Lung microvascular endothelial cell (primary cell): Measurements from ENCODE around the gene CTSZ. TPM values are rescaled to one million over a fixed set of nuclear protein-coding genes. Genes with fewer than 3 reads are reported as not detected.
"Not testable (repeated sequence)": the region's sequence is repeated elsewhere in the genome, so short reads cannot be mapped to it uniquely, and the experiment has no call there.

Experiments used
- DNase-seq, 2 donors: peaks; one replicate each; pipeline versions ENCODE4 v3.0.0 to v3.0.0-alpha.2; 2010; ENCODE audit warnings: low read depth in 2 of 2
- total RNA-seq: library from RNA; depleted of rRNA; stranded (reverse); fragments of >200 nt; gene quantifications from 2 replicates; pipeline ENCODE4 v1.2.1, GENCODE V29; 2014

Gene CTSZ
- total RNA-seq, 1 donor from 2014 or later, result 287 TPM

DNA sequence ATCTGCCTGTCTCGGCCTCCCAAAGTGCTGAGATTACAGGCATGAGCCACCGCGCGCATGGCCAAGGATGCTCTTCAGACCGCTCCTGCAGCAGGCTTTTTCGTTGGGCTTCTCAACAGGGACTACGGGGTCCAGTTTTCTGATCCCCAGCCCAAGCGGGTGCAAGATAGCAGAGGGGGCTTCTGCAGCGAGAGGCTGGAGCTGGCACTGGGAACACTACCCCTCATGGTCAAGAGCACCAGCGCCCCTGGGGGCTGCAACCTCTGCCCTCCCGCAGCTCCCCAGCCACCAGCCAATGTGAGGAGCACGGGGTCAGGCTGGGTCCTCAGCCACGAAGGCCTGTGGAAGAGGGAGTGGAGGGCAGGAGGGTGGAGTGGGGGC, 6.0 kb downstream of the CTSZ start:
- DNase-seq, result no peak

DNA sequence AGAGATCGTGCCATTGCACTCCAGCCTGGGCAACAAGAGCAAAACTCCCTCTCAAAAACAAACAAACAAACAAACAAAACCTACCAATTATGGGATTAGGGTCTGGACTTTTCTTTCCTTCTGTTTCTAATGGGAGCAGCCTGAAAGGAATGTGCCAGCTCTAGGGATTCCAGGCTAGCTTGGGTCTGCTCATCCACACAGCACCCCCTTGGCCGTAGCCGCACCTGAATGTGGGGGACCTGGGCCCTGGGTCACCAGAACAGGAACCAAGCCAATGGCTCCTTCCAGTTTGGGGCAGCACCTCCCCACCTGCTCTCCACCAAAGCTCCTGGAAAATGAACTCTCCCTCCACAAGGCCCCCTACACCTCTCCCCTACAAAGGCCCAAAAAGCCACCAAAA, 6.7 kb downstream of the CTSZ start:
- DNase-seq, result no peak

DNA sequence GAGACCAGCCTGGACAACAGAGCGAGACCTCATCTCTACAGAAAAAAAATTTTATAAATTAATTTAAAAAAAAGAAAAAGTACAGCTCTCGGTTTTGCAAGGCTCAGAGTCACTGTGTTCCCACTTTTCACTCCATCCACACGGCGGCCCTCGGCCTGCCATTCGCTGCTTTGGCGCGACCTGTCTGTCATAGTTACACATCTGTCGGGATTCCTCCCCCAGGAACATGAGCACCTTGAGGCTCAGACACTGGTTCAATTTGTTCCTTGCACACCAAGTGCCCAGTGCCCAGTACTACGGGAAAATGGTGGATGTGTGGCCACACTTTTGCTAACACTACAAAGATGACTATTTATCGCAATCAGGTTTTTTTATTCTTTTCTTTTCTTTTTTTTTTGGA, 8.4 kb downstream of the CTSZ start:
- no peak for DNase-seq

- DNase-seq, result no peak
Observed at GRCh38 chr20:58997141-58997770, 9.8 kb downstream of the CTSZ start.

DNA sequence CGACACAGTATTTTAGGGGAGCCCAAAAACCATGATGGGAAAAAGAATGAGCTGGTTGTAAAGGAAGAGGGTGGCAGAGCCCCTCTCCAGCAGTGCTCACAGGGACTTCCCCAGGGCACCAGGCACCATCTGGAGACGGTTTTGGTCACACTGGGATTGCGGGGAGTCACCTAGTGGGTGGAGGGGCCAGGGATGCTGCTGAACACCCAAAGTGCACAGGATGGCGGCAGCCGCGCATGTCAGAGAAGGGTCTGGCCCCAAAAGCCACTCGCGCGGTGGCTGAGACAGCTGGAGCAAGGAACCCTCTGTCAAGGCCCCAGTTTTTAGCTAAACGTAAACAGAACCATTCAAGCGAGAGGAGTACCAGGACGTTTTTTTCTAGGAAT, 10.8 kb downstream of the CTSZ start:
- no peak for DNase-seq

DNA sequence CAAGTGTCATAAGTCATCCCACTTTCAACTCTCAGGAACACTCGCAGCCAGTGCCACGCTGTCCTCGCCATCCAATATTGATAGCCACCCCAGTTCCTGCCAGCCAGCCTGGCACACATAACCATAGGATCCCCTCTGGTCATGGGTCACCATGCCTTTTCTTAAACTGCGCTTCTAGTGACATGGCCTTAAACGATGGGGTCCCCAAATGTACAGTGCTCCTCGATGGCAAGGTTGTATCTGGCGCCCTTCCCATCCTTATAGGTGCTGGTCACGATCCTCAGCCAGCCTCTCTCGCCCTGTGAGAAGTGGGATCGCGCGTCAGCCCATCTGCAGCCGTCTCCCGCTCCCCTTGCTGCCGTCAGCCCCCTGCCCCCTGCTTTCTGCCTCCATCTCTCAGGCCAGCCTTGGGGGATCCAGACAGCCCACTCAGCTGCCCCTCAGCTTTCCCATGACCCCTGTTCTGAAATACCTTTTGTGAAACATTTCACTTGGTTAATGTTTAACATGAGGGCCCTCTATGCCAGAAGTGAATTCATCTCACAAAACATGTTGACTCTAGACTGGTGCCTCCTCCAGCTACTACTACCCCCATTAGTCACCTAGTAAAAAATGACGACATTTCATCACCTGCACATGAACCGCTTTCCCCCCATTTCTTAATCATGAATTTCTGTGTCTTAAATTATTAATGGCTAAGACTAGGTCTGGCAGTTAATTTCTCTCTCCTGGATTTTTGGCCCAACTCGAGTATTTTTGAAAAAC, 11.4 kb downstream of the CTSZ start:
- DNase-seq, result no peak

GRCh38 chr20:58994390-58995159, 12.5 kb downstream of the CTSZ start:
- DNase-seq, result no peak

DNA sequence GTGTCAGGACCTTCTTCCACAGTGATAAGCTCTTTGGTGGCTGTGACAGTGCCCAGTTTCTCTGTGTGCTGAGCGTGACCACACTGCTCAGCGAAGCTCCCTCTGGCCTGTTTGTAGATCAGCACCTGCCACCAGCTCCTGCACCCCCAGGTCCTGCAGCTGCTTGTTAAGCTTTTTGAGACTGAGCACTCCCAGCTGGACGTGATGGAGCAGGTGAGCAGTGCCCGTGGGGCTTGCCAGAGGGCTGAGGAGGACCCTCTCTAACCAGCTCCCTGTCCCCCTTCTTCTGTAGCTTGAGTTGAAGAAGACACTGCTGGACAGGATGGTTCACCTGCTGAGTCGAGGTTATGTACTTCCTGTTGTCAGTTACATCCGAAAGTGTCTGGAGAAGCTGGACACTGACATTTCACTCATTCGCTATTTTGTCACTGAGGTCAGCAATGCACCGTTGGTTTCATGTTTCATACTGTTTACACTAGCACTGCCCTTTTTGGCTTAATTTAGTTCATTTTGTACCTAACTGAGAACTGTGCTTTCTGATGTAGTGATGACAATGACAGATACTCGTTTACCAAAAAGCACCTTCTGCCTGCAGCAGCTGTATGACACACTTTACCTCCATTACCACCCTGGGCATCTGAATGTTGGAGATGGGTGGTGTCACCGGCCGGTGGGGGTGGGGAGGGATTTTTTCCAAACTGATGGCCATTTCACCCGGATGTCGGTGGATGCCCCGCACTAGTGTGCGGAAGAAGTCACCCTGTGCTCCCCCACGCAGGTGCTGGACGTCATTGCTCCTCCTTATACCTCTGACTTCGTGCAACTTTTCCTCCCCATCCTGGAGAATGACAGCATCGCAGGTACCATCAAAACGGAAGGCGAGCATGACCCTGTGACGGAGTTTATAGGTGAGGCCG, 13.5 kb downstream of the CTSZ start:
- no peak for DNase-seq

DNA sequence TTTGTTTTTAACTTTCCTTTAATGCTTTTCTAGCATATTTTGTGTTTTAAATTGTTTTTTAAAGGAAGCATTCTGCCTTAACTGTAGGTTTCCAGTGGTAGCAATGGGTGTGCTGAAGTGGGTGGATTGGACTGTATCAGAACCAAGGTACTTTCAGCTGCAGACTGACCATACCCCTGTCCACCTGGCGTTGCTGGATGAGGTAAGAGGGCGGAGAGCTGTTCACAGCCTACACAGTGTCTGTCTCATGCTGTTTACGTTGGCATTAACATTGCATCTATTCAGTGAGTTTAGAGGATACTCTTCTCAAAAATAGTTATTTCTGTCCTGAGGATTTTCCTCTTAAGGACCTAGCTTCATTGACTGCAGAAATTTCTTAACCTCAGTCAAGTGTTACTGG, 14.1 kb downstream of the CTSZ start:
- DNase-seq, result no peak

- DNase-seq, result no peak
Observed at GRCh38 chr20:58991715-58992114, 15.3 kb downstream of the CTSZ start.

- no peak for DNase-seq
Observed at GRCh38 chr20:58990651-58991445, 16.2 kb downstream of the CTSZ start.

DNA sequence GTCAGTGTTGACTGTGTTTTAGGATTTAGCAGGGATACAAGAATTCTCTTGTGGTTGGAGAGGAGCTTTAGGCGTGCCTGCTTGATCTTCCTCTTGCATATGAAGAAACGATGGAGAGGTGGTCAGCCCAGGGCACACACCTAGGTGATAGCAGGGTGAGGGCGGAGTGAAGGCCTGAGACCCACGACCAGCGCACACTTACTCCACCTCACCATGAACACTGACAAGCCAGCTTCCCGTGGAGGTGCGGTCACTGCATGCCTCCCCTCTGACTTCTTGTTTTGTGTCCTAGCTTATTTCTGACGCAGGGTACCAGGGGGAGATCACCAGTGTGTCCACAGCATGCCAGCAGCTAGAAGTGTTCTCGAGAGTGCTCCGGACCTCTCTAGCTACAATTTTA, 17.9 kb downstream of the CTSZ start:
- no peak for DNase-seq

- no peak for DNase-seq
Observed at GRCh38 chr20:58988565-58988882, 18.5 kb downstream of the CTSZ start.

- DNase-seq, result no peak
Observed at GRCh38 chr20:58987790-58988564, 19.1 kb downstream of the CTSZ start.

DNA sequence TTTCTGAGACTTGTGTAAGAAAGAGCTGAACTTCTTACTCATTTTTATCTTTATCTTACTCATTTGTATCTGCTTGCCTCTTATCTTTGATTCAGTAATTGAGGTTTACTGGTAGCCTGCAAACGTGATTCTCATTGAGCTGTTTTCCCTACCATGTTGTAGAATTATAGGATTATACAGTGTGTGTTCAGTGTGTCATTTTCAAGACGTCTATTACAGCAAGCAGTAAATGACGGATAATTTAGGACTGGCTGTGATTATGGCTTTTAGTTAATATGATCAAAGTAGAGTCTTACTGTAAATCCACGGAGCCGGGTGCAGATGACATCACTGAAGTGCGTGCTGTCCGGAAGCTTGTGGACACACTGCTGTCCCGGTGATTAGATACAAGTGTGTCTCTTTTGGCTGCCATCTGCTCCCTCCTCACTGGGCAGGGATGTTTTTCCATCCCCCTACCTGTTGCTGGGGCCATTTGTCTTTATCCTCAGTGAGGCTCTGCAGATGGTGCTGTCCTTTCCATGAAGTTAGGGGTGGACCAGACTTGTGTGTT, 20.0 kb downstream of the CTSZ start:
- no peak for DNase-seq

DNA sequence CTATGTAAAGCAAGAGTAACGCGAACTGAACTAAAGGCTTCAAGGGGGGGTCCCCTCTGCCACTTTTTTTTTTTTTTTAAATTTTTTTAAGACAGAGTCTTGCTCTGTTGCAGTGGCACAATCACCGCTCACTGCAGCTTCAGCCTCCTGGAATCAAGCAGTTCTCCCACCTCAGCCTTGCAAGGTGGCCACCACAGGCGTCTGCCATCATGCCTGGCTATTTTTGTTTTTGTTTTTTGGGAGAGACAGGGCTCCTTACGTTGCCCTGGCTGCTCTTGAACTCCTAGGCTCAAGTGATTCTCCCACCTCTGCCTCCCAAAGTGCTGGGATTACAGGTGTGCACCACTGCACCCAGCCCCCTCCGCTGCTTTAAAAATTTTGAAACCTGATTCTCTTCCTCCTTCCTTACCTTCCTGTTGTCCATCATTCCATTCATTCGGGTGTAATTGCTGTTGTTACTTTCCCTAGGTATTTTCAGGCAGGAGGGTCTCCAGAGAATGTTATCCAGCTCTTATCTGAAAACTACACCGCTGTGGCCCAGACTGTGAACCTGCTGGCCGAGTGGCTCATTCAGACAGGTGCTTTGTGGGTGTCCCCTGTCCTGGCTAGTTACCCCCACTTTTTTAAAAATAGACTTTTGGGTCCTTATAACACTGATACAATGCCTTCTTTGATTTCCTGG, 20.6 kb downstream of the CTSZ start:
- no peak for DNase-seq

DNA sequence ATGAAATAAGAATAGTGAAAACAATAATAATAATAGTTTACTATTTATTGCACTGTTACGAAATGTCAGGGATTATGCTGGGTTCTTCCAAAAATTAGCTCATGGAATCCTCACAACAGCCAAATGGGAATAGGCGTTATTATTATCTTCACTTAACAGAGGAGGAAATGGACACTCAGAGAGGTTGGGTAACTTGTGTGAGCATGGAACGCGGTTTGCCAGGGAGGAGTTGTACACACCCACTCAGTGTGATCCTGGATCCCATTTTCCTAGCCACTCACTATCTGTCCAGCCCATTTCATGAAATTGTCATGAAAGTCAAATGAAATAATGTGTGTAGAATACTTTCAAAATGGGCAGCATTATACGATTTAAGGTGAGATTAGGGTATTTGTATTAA, 21.4 kb downstream of the CTSZ start:
- DNase-seq, result no peak

- DNase-seq, result no peak
Observed at GRCh38 chr20:58984691-58985090, 22.4 kb downstream of the CTSZ start.

- not testable (repeated sequence) for DNase-seq
Observed at GRCh38 chr20:58983115-58983468, 24.0 kb downstream of the CTSZ start.
